Stimulated activated CD4-positive, alpha-beta T cell treated with anti-CD3 and anti-CD28 coated beads, Interleukin-15, amount 100 ng/mL, for 24 hours (primary cell): ENCODE data around the gene TBC1D5.
"Not testable (repeated sequence)": the region's sequence is repeated elsewhere in the genome, so short reads cannot be mapped to it uniquely, and the experiment has no call there.

Experiments
- DNase-seq: peaks from one replicate; pipeline ENCODE4 v3.0.0-alpha.2; 2020

Gene TBC1D5

GRCh38 chr3:17396036-17396435, 346.4 kb downstream of the TBC1D5 start:
- DNase-seq: no peak

GRCh38 chr3:17394541-17395155, 347.8 kb downstream of the TBC1D5 start:
- DNase-seq: no peak

- not testable (repeated sequence) for DNase-seq
Measured at GRCh38 chr3:17392516-17392915, 349.9 kb downstream of the TBC1D5 start.

- no peak for DNase-seq
Measured at GRCh38 chr3:17390785-17391184, 351.6 kb downstream of the TBC1D5 start.

GRCh38 chr3:17387108-17387507, 355.3 kb downstream of the TBC1D5 start:
- no peak for DNase-seq

GRCh38 chr3:17386432-17386831, 356.0 kb downstream of the TBC1D5 start:
- DNase-seq: no peak

- DNase-seq: no peak
Measured at GRCh38 chr3:17384567-17385296, 357.7 kb downstream of the TBC1D5 start.

GRCh38 chr3:17373304-17373703, 369.1 kb downstream of the TBC1D5 start:
- no peak for DNase-seq

GRCh38 chr3:17372362-17373210, 369.8 kb downstream of the TBC1D5 start:
- no peak for DNase-seq

GRCh38 chr3:17369973-17370372, 372.5 kb downstream of the TBC1D5 start:
- no peak for DNase-seq

- no peak for DNase-seq
Measured at GRCh38 chr3:17367171-17367570, 375.3 kb downstream of the TBC1D5 start.

- no peak for DNase-seq
Measured at GRCh38 chr3:17360991-17361390, 381.4 kb downstream of the TBC1D5 start.

- no peak for DNase-seq
Measured at GRCh38 chr3:17359911-17360310, 382.5 kb downstream of the TBC1D5 start.

- DNase-seq: no peak
Measured at GRCh38 chr3:17357035-17357710, 385.3 kb downstream of the TBC1D5 start.

GRCh38 chr3:17356585-17356984, 385.8 kb downstream of the TBC1D5 start:
- DNase-seq: no peak

- DNase-seq: no peak
Measured at GRCh38 chr3:17355591-17355990, 386.8 kb downstream of the TBC1D5 start.

GRCh38 chr3:17354341-17354740, 388.1 kb downstream of the TBC1D5 start:
- DNase-seq: no peak

- DNase-seq: no peak
Measured at GRCh38 chr3:17352620-17353019, 389.8 kb downstream of the TBC1D5 start.

GRCh38 chr3:17351193-17351592, 391.2 kb downstream of the TBC1D5 start:
- DNase-seq: not testable (repeated sequence)

- DNase-seq: no peak
Measured at GRCh38 chr3:17349093-17349492, 393.3 kb downstream of the TBC1D5 start.

- no peak for DNase-seq
Measured at GRCh38 chr3:17342119-17342518, 400.3 kb downstream of the TBC1D5 start.

GRCh38 chr3:17340693-17341092, 401.7 kb downstream of the TBC1D5 start:
- no peak for DNase-seq

- DNase-seq: no peak
Measured at GRCh38 chr3:17340261-17340660, 402.2 kb downstream of the TBC1D5 start.
